Mucosa of descending colon (tissue), 3 donors: ENCODE measurements around the gene SOX5. TPM values are rescaled to one million over a fixed set of nuclear protein-coding genes. Genes with fewer than 3 reads are reported as not detected.

ENCODE experiments used
- ATAC-seq: fragments of 200-7000 bp; cut with Tn5 transposase; one replicate; pipeline ENCODE4 v1.9.1; 2020; ENCODE audit warnings: mild to moderate bottlenecking, moderate library complexity
- DNase-seq, 3 donors: peaks; one replicate each; pipeline ENCODE4 v3.0.0-alpha.2; 2020
- H3K36me3 ChIP-seq: fragments of 200-600 bp; one replicate; pipeline ENCODE4 v1.8.0; 2021; ENCODE audit warnings: low read depth, mild to moderate bottlenecking
- H3K4me1 ChIP-seq: fragments of 200-600 bp; one replicate; pipeline ENCODE4 v1.8.0; 2021; ENCODE audit warnings: low read depth, mild to moderate bottlenecking
- H3K4me3 ChIP-seq: fragments of 200-600 bp; one replicate; pipeline ENCODE4 v1.8.0; 2021; ENCODE audit warnings: mild to moderate bottlenecking
- H3K9me3 ChIP-seq: fragments of 200-600 bp; one replicate; pipeline ENCODE4 v1.8.0; 2021; ENCODE audit warnings: mild to moderate bottlenecking
- CTCF ChIP-seq: fragments of 200-600 bp; IDR thresholded peaks from one replicate; pipeline ENCODE4 v1.8.0; 2022; ENCODE audit warnings: antibody characterized with exemption, mild to moderate bottlenecking
- intact Hi-C, 2 donors: fragments of 100-400 bp; cut with DNase I in 1 of 2; cut with micrococcal nuclease in 1 of 2; formaldehyde crosslinking; loops; one replicate each; pipeline versions ENCODE4 v1.11.0 to v1.11.1; 2022; cut with DNase I, micrococcal nuclease
- total RNA-seq, 3 donors: library from RNA; stranded (reverse); fragmentation: NEBNext Ultra II Directional in 2 of 3; extraction: Animal tissue kit (Norgen Biotek cat#: 25700) in 2 of 3; gene quantifications; one replicate each; pipeline versions ENCODE4 v1.2.1 to v1.2.4, GENCODE V29; 2021 to 2023
- donor health status: DM: no; HTN: no; CAD: no; lungs with moderate emphysema.
- donor health status: DM: no; HTN: no; CAD: no.
- donor health status: DM: no; HTN: yes; CAD: no.

SOX5 gene
- total RNA-seq, 3 donors from 2014 or later = 2.8 to 13.0 (median 3.3) TPM

GRCh38 chr12:23634344-23634743 lies 315.1 kb downstream of the SOX5 start:
- Histone ChIP-seq H3K4me1 (no peaks in the 10 kb centered on the region), H3K9me3 (no peaks in the 10 kb centered on the region), H3K36me3 (no peaks in the 10 kb centered on the region), H3K4me3 (no peak overlapping the region)
- DNase-seq (no peak), ATAC-seq (no peak)
- intact Hi-C loops = no loop called here
- TF ChIP-seq CTCF = no peak

- Histone ChIP-seq H3K36me3 (no peaks in the 10 kb centered on the region), H3K9me3 (no peaks in the 10 kb centered on the region), H3K4me3 (no peak overlapping the region), H3K4me1 (no peaks in the 10 kb centered on the region)
- DNase-seq = no peak
- no peak for TF ChIP-seq CTCF
- intact Hi-C loops = no loop called here
- ATAC-seq = no peak
Measured at GRCh38 chr12:23631786-23632377, 317.6 kb downstream of the SOX5 start.

GRCh38 chr12:23630524-23630923 lies 318.9 kb downstream of the SOX5 start:
- intact Hi-C loops = no loop called here

GRCh38 chr12:23628806-23629205 lies 320.7 kb downstream of the SOX5 start:
- Histone ChIP-seq H3K9me3 (no peaks in the 10 kb centered on the region), H3K4me1 (no peaks in the 10 kb centered on the region), H3K36me3 (no peaks in the 10 kb centered on the region), H3K4me3 (no peak overlapping the region)
- DNase-seq (no peak), ATAC-seq (no peak)
- TF ChIP-seq CTCF = no peak
- intact Hi-C loops = no loop called here

More at GRCh38 chr12:23630524-23630923, 318.9 kb downstream of the SOX5 start:
- Histone ChIP-seq H3K36me3 (no peaks in the 10 kb centered on the region), H3K4me3 (no peak overlapping the region), H3K4me1 (no peaks in the 10 kb centered on the region), H3K9me3 (no peaks in the 10 kb centered on the region)
- no peak for DNase-seq
- TF ChIP-seq CTCF = no peak
- no peak for ATAC-seq

- DNase-seq = no peak
- intact Hi-C loops = no loop called here
- Histone ChIP-seq H3K9me3 (no peaks in the 10 kb centered on the region), H3K4me3 (no peak overlapping the region), H3K36me3 (no peaks in the 10 kb centered on the region), H3K4me1 (no peaks in the 10 kb centered on the region)
- no peak for TF ChIP-seq CTCF
- no peak for ATAC-seq
Measured at GRCh38 chr12:23626791-23627190, 322.7 kb downstream of the SOX5 start.

GRCh38 chr12:23621900-23622299 lies 327.6 kb downstream of the SOX5 start:
- DNase-seq = peak in 1 of 3 donors; percentile 4
- peak; percentile 82 for ATAC-seq
- Histone ChIP-seq H3K4me3 (no peak overlapping the region), H3K36me3 (no peaks in the 10 kb centered on the region), H3K4me1 (no peaks in the 10 kb centered on the region), H3K9me3 (no peaks in the 10 kb centered on the region)
- intact Hi-C loops = no loop called here
- no peak for TF ChIP-seq CTCF
